Natural killer cell (primary cell): ENCODE results near the gene INPP5A. TPM values are rescaled to one million over a fixed set of nuclear protein-coding genes. Genes with fewer than 3 reads are reported as not detected.

Source experiments
- ATAC-seq, 3 donors: fragments of 150-1000 bp in 2 of 3; fragments of 200-7000 bp in 1 of 3; cut with Tn5 transposase; 1 replicate in 1 of 3; 2 replicates in 2 of 3; pipeline ENCODE4 v1.10.0; 2021; ENCODE audit warnings: mild to moderate bottlenecking in 2 of 3, moderate library complexity in 2 of 3
- DNase-seq, 2 donors: peaks; one replicate each; pipeline versions ENCODE4 v3.0.0 to v3.0.0-alpha.2; 2013 to 2021; ENCODE audit warnings: mixed read lengths in 1 of 2
- H3K27ac ChIP-seq: one replicate; pipeline ENCODE4 v1.5.1; 2013; ENCODE audit warnings: mild to moderate bottlenecking, low read length
- H3K27me3 ChIP-seq: one replicate; pipeline ENCODE4 v1.6.1; 2013; ENCODE audit warnings: low read length; ENCODE audit not compliant: control insufficient read depth, insufficient read depth
- H3K36me3 ChIP-seq: one replicate; pipeline ENCODE4 v1.6.1; 2013; ENCODE audit warnings: low read length; ENCODE audit not compliant: control insufficient read depth, insufficient read depth
- H3K4me1 ChIP-seq: one replicate; pipeline ENCODE4 v1.6.1; 2013; ENCODE audit warnings: low read length; ENCODE audit not compliant: control insufficient read depth, insufficient read depth
- H3K4me3 ChIP-seq: one replicate; pipeline ENCODE4 v1.5.1; 2013; ENCODE audit warnings: low read length
- H3K9me3 ChIP-seq: one replicate; pipeline ENCODE4 v1.6.1; 2013; ENCODE audit warnings: low read length; ENCODE audit not compliant: control insufficient read depth, insufficient read depth
- H3K27ac Mint-ChIP-seq, 2 donors: one replicate each; pipeline ENCODE4 v1.8.0; 2022; ENCODE audit warnings: mild to moderate bottlenecking in 2 of 2, mixed read lengths in 2 of 2, moderate library complexity in 1 of 2
- H3K27me3 Mint-ChIP-seq, 2 donors: one replicate each; pipeline ENCODE4 v1.8.0; 2022; ENCODE audit warnings: low read depth in 2 of 2, mixed read lengths in 2 of 2
- H3K36me3 Mint-ChIP-seq: one replicate; pipeline ENCODE4 v1.8.0; 2022; ENCODE audit warnings: mixed read lengths
- H3K4me1 Mint-ChIP-seq, 2 donors: one replicate each; pipeline ENCODE4 v1.8.0; 2022; ENCODE audit warnings: mixed read lengths in 2 of 2
- H3K4me3 Mint-ChIP-seq: one replicate; pipeline ENCODE4 v1.8.0; 2022; ENCODE audit warnings: mild to moderate bottlenecking, moderate library complexity, mixed read lengths
- H3K9me3 Mint-ChIP-seq, 2 donors: one replicate each; pipeline ENCODE4 v1.8.0; 2022; ENCODE audit warnings: mixed read lengths in 2 of 2
- WGBS: methylation state at CpG from one replicate; pipeline ENCODE4 v1.1.7; 2013; ENCODE audit warnings: missing lambda C conversion rate; ENCODE audit not compliant: insufficient coverage; 5-methylcytosine and 5-hydroxymethylcytosine counted together
- intact Hi-C: fragments of 100-400 bp; cut with micrococcal nuclease; formaldehyde crosslinking; loops from one replicate; pipeline ENCODE4 v1.14.2; 2022
- total RNA-seq, 4 donors: library from RNA; stranded (reverse); fragments of 120-200 nt in 1 of 4; gene quantifications; one replicate each; pipeline versions ENCODE4 v1.2.3 to v1.2.4, GENCODE V29; 2013 to 2022
- TF ChIP-seq, protein P1 (sequence below): fragments of 200-600 bp; IDR thresholded peaks from one replicate; pipeline ENCODE4 v1.8.0; 2022; ENCODE audit warnings: antibody characterized with exemption

Gene INPP5A
- total RNA-seq, 3 donors from 2014 or later (not counting 1 experiment from before 2014, with no cell fraction given) = 12.6 to 38.6 (median 18.6) TPM

- H3K4me3 Mint-ChIP-seq = no peak overlapping the region
- intact Hi-C loops = no loop called here
- no peak overlapping the region for H3K27ac Mint-ChIP-seq
- Histone ChIP-seq H3K4me1 (no peaks in the 10 kb centered on the region), H3K27me3 (no peaks in the 10 kb centered on the region), H3K4me3 (no peak overlapping the region), H3K27ac (no peak overlapping the region), H3K36me3 (peaks cover 2% of the 10 kb centered on the region), H3K9me3 (no peaks in the 10 kb centered on the region)
- no peaks in the 10 kb centered on the region for H3K9me3 Mint-ChIP-seq
- H3K36me3 Mint-ChIP-seq = no peaks in the 10 kb centered on the region
- ATAC-seq (no peak), DNase-seq (no peak)
- H3K27me3 Mint-ChIP-seq = no peaks in the 10 kb centered on the region
- TF ChIP-seq, protein P1, sequence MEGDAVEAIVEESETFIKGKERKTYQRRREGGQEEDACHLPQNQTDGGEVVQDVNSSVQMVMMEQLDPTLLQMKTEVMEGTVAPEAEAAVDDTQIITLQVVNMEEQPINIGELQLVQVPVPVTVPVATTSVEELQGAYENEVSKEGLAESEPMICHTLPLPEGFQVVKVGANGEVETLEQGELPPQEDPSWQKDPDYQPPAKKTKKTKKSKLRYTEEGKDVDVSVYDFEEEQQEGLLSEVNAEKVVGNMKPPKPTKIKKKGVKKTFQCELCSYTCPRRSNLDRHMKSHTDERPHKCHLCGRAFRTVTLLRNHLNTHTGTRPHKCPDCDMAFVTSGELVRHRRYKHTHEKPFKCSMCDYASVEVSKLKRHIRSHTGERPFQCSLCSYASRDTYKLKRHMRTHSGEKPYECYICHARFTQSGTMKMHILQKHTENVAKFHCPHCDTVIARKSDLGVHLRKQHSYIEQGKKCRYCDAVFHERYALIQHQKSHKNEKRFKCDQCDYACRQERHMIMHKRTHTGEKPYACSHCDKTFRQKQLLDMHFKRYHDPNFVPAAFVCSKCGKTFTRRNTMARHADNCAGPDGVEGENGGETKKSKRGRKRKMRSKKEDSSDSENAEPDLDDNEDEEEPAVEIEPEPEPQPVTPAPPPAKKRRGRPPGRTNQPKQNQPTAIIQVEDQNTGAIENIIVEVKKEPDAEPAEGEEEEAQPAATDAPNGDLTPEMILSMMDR = no peak
- H3K4me1 Mint-ChIP-seq = no peaks in the 10 kb centered on the region
- WGBS = 98% methylated on average over 28 of the region's 28 CpGs
Measured at GRCh38 chr10:132752961-132753360, 215.4 kb downstream of the INPP5A start.

GRCh38 chr10:132753596-132753995 is 216.0 kb downstream of the INPP5A start:
- DNase-seq (no peak), ATAC-seq (no peak)
- 97% methylated on average over 15 of the region's 15 CpGs for WGBS
- TF ChIP-seq, protein P1 = no peak
- H3K9me3 Mint-ChIP-seq = no peaks in the 10 kb centered on the region
- no peaks in the 10 kb centered on the region for H3K27me3 Mint-ChIP-seq
- intact Hi-C loops = no loop called here
- Histone ChIP-seq H3K27ac (no peak overlapping the region), H3K9me3 (no peaks in the 10 kb centered on the region), H3K36me3 (peaks cover 2% of the 10 kb centered on the region), H3K4me3 (no peak overlapping the region), H3K4me1 (no peaks in the 10 kb centered on the region), H3K27me3 (no peaks in the 10 kb centered on the region)
- no peak overlapping the region for H3K4me3 Mint-ChIP-seq
- H3K36me3 Mint-ChIP-seq = no peaks in the 10 kb centered on the region
- H3K27ac Mint-ChIP-seq = no peak overlapping the region
- no peaks in the 10 kb centered on the region for H3K4me1 Mint-ChIP-seq

- H3K27ac ChIP-seq = no peak overlapping the region
- Mint-ChIP-seq H3K36me3 (no peaks in the 10 kb centered on the region), H3K4me3 (no peak overlapping the region), H3K9me3 (no peaks in the 10 kb centered on the region), H3K27me3 (no peaks in the 10 kb centered on the region), H3K27ac (no peak overlapping the region), H3K4me1 (no peaks in the 10 kb centered on the region)
- H3K36me3 ChIP-seq = peaks cover 2% of the 10 kb centered on the region
- intact Hi-C loops = no loop called here
- DNase-seq = no peak
- TF ChIP-seq, protein P1 = no peak
- no peaks in the 10 kb centered on the region for H3K9me3 ChIP-seq
- H3K4me1 ChIP-seq = no peaks in the 10 kb centered on the region
- 97% methylated on average over 18 of the region's 18 CpGs for WGBS
- no peak overlapping the region for H3K4me3 ChIP-seq
- H3K27me3 ChIP-seq = no peaks in the 10 kb centered on the region
- ATAC-seq = no peak
Measured at GRCh38 chr10:132754071-132754470, 216.5 kb downstream of the INPP5A start.

DNA sequence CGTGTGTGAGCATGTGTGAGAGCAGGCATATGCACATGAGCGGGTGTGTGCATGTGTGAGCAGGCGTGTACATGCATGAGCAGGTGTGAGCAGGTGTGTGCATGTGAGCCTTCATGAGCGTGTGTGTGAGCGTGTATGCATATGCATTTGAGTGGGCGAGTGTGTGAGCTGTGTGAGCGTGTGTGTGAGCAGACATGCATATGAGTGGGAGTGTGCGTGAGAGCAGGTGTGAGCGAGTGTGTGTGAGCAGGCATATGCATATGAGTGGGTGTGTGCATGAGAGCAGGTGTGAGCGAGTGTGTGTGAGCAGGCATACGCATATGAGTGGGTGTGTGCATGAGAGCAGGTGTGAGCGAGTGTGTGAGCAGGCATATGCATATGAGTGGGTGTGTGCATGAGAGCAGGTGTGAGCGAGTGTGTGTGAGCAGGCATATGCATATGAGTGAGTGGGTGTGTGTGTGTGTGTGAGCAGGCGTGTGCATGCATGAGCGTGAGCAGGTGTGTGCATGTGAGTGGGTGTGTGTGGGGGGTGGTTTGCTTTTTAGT is 217.7 kb downstream of the INPP5A start:
- no peak overlapping the region for H3K4me3 Mint-ChIP-seq
- no peaks in the 10 kb centered on the region for H3K36me3 Mint-ChIP-seq
- TF ChIP-seq, protein P1 = no peak
- ATAC-seq (no peak), DNase-seq (no peak)
- H3K4me1 Mint-ChIP-seq = no peaks in the 10 kb centered on the region
- Histone ChIP-seq H3K4me3 (no peak overlapping the region), H3K9me3 (no peaks in the 10 kb centered on the region), H3K27me3 (no peaks in the 10 kb centered on the region), H3K4me1 (no peaks in the 10 kb centered on the region), H3K27ac (no peak overlapping the region), H3K36me3 (no peaks in the 10 kb centered on the region)
- intact Hi-C loops = no loop called here
- peak overlapping the region in 1 of 2 donors; percentile 23 for H3K27ac Mint-ChIP-seq
- no peaks in the 10 kb centered on the region for H3K9me3 Mint-ChIP-seq
- no peaks in the 10 kb centered on the region for H3K27me3 Mint-ChIP-seq
- 97% methylated on average over 15 of the region's 15 CpGs for WGBS
